Loucy (cell line): Measurements from ENCODE around the gene USP7.

Experiments
- CTCF ChIP-seq: fragments of 200-600 bp; sonication (generic); conservative IDR thresholded peaks from 2 replicates; pipeline ENCODE4 v1.5.1; 2014; ENCODE audit warnings: mild to moderate bottlenecking, antibody characterized with exemption, low read length
- EZH2phosphoT487 ChIP-seq: fragments of 200-600 bp; IDR thresholded peaks from 2 replicates; pipeline ENCODE4 v1.6.1; 2018; ENCODE audit warnings: antibody characterized with exemption, mild to moderate bottlenecking, moderate library complexity, borderline replicate concordance

- TF ChIP-seq CTCF (no peak), EZH2phosphoT487 (no peak)
Observed at GRCh38 chr16:8850279-8850885, 113.3 kb downstream of the USP7 start.
